ENCODE results near the gene LRTM2.

LRTM2 gene

DNA sequence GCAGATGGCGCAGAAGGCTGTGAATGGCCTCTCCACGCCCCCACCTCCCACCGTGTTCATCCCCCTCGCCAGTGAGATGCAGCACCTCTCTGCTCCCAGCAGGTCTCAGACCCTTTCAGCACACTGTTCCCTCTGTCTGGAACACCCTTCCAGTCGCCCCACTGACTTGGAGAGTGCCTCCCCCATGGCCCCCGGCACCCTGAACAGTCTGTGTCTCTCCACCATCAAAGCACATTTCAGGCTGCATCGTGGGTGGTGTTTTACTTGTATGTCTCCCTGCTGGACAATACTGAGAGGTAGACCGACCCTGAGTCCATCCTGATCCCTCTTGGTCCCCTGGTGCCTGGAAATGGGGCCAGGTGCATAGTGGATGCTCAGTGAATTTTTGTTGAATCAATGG is 63.1 kb downstream of the LRTM2 start:
- DNase-seq (ENCODE audit: low read depth in 2 of 2): no peak

DNA sequence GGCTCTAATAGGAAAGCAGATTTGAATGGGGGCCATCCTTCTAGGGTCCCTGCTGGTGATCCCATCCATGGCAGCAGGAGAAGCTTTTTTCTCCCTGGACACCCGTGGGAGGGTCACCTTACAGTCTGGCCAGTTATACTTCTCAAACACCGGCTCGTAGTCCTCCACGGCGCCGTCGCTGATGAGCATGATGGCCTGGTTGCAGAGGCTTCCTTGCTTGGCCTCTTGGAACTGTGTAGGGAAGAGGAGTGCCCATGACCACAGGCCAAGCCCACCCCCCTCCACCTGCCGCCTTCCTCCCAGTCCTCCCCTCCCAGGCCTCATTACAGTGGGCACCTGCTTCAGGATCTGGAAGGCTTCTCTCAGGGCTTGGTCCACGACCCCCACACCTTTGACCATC is 64.3 kb downstream of the LRTM2 start:
- DNase-seq (ENCODE audit: low read depth in 2 of 2): no peak

DNA sequence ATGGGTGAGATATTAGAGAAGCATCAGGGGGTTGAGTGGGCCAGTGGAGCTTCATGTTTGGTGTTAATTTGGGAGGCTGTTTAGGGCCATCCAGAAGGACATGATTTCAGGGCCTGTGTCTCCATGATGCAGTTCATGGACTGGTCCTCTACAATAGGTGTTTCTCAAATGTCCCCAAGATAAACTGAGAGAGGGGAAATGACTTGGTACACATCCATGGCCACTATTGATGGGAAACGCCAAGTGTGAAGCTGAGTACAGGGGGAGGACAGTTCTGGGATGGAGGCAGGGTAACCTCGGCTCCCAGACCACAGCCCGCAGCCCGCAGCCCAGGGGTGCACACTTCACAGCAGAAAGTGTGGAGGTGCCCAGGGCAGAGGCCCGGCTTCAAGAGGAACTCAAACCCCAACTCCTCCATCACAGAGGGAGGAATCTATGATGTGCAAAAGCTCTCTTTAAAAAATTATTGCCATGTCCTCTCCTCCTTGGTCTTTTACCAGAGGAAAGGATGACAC is 64.8 kb downstream of the LRTM2 start:
- DNase-seq (ENCODE audit: low read depth in 2 of 2): no peak

- DNase-seq (ENCODE audit: low read depth in 2 of 2): no peak
Observed at GRCh38 chr12:1885599-1886245, 65.4 kb downstream of the LRTM2 start.

Measured in stimulated activated CD8-positive, alpha-beta memory T cell treated with anti-CD3 and anti-CD28 coated beads, Interleukin-15, amount 100 ng/mL, for 4 hours (primary cell).